ENCODE results near the gene CASQ1.

The CASQ1 gene

GRCh38 chr1:160226623-160227022 is 36.2 kb downstream of the CASQ1 start:
- no peak for DNase-seq (ENCODE audit: low spot score)

- DNase-seq (ENCODE audit: low spot score) = no peak
Observed at GRCh38 chr1:160227034-160227433, 36.7 kb downstream of the CASQ1 start.

GRCh38 chr1:160227561-160227960 is 37.2 kb downstream of the CASQ1 start:
- DNase-seq (ENCODE audit: low spot score) = no peak

DNA sequence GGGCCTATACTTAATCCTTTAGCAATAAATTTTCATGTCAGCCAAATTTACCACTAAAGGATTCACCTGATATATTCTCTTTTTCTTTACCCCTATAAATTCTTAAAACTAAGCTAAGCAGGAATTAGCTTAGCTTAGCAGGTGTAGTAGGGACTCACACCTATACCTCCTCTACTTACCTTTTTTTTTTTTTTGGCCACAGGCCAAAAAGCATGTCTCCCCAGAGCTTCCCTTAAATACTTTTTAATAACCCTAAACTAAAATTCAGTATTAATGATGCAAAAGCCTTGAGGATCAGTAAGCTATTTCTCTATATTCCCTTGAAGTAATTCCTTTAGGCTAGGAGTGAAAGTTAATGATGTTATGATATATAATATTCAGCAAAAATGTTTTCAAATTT is 38.1 kb downstream of the CASQ1 start:
- no peak for DNase-seq (ENCODE audit: low spot score)

DNA sequence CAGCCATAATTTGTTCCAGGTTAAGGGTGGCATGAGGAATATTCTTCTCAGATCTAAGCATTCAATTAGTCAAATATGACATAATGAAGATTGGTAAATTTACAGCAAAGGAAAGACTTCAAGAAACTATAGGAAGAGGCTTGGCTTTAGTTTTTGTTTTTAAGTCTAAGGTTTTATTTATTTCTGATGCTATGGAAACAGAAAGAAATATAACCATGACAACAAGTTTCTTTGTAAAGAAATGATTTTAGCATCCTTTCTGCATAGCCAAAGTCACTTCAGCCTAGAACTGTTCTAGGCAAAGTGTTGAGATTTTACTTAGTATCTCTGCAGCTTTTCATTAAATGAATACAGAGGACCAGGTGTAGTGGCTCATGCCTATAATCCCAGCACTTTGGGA is 42.5 kb downstream of the CASQ1 start:
- no peak for DNase-seq (ENCODE audit: low spot score)

GRCh38 chr1:160236806-160237205 is 46.4 kb downstream of the CASQ1 start:
- no peak for DNase-seq (ENCODE audit: low spot score)

- DNase-seq (ENCODE audit: low spot score) = no peak
Observed at GRCh38 chr1:160237558-160237957, 47.2 kb downstream of the CASQ1 start.

- DNase-seq (ENCODE audit: low spot score) = no peak
Observed at GRCh38 chr1:160238408-160238807, 48.0 kb downstream of the CASQ1 start.

DNA sequence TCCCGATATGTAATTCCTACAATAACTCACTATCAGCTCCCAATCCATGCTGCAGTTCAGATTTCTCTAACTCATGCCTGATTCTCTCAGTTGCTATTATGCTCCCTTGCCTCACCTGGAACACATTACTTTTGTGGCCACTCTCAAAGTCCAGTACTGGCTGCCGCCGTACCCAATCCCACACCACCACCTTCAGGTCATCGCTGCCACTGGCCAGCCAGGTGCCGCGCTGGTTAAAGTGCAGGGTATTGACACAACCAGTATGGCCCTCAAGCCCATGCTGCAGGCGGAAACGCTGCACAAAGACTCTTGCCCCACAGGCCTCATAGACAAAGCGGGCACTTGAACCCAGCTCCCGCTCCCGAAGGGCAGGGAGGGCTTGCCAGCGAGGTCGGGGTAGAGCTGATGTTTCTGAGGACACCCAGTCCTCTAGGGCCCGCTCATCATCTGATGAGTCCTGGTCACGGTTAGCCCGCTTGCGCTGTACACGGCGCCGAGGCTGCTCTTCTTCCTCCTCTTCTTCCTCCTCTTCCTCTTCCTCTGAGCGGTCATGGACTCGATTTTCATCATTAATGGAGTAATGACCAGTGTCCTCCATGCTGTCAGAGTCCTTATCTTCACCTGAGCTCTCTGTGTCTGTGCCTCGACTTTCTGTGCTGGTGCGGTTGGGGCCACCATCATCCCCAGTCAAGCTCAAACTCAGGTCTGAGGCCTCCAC is 49.4 kb downstream of the CASQ1 start:
- DNase-seq (ENCODE audit: low spot score) = no peak

GRCh38 chr1:160243767-160244166 is 53.4 kb downstream of the CASQ1 start:
- DNase-seq (ENCODE audit: low spot score) = no peak

GRCh38 chr1:160244209-160244608 is 53.8 kb downstream of the CASQ1 start:
- DNase-seq (ENCODE audit: low spot score) = no peak

GRCh38 chr1:160245434-160245833 is 55.1 kb downstream of the CASQ1 start:
- DNase-seq (ENCODE audit: low spot score) = no peak

DNA sequence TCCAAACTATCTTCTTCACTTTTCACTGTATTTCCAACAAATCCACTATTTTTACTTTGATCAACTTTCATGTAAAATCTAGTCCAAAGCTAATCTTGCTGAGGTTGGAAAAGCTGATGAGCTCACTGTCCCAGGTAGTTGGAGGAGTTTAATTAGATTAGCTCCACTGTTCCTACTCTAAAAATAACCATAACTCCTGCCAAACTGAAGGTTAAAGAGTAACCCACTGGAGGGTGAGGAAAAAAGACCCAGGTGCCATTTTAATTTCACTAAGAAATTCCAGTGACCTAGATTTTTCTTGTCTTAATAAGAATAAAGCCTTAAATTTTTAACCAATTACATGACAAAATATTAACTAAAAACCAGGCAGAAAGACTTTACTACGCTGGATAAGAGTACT is 56.7 kb downstream of the CASQ1 start:
- DNase-seq (ENCODE audit: low spot score) = no peak

- DNase-seq (ENCODE audit: low spot score) = no peak
Observed at GRCh38 chr1:160251011-160251410, 60.6 kb downstream of the CASQ1 start.

All from COLO829 (cell line).